HEK293 (cell line): ENCODE results near the gene IL4I1.
A peak's percentile ranks its signal among the peaks of the same experiment; 100 is the strongest.

Source experiments
- EGR2 ChIP-seq: fragments of 450-650 bp; formaldehyde crosslinking; IDR thresholded peaks from 2 replicates; pipeline ENCODE4 v1.5.1; 2016; ENCODE audit warnings: low read depth, missing biosample characterization, missing genetic modification characterization
- FEZF1 ChIP-seq: fragments of 450-650 bp; formaldehyde crosslinking; IDR thresholded peaks from 2 replicates; pipeline ENCODE4 v1.5.1; 2016; ENCODE audit warnings: missing biosample characterization, missing genetic modification characterization
- KLF1 ChIP-seq: fragments of 450-650 bp; formaldehyde crosslinking; IDR thresholded peaks from 2 replicates; pipeline ENCODE4 v1.5.1; 2016; ENCODE audit warnings: missing biosample characterization, missing genetic modification characterization
- KLF16 ChIP-seq: fragments of 450-650 bp; formaldehyde crosslinking; IDR thresholded peaks from 2 replicates; pipeline ENCODE4 v1.5.1; 2017; ENCODE audit warnings: missing biosample characterization, missing genetic modification characterization
- KLF7 ChIP-seq: fragments of 450-650 bp; formaldehyde crosslinking; IDR thresholded peaks from 2 replicates; pipeline ENCODE4 v1.5.1; 2016; ENCODE audit warnings: missing biosample characterization, missing genetic modification characterization, borderline replicate concordance
- KLF8 ChIP-seq: fragments of 450-650 bp; formaldehyde crosslinking; IDR thresholded peaks from 2 replicates; pipeline ENCODE4 v1.5.1; 2016; ENCODE audit warnings: missing biosample characterization, missing genetic modification characterization
- SCRT2 ChIP-seq: fragments of 450-650 bp; formaldehyde crosslinking; IDR thresholded peaks from 2 replicates; pipeline ENCODE4 v1.5.1; 2016; ENCODE audit warnings: missing biosample characterization, missing genetic modification characterization
- YY2 ChIP-seq: fragments of 450-650 bp; formaldehyde crosslinking; IDR thresholded peaks from 2 replicates; pipeline ENCODE4 v1.5.1; 2016; ENCODE audit warnings: missing biosample characterization, missing genetic modification characterization
- ZEB2 ChIP-seq: fragments of 450-650 bp; formaldehyde crosslinking; IDR thresholded peaks from 2 replicates; pipeline ENCODE4 v1.5.1; 2016; ENCODE audit warnings: missing biosample characterization, missing genetic modification characterization
- ZFHX2 ChIP-seq: fragments of 450-650 bp; formaldehyde crosslinking; conservative IDR thresholded peaks from 2 replicates; pipeline ENCODE4 v1.5.1; 2016; ENCODE audit warnings: missing biosample characterization, missing genetic modification characterization
- ZFP69B ChIP-seq: fragments of 450-650 bp; formaldehyde crosslinking; IDR thresholded peaks from 2 replicates; pipeline ENCODE4 v1.5.1; 2016; ENCODE audit warnings: missing biosample characterization, missing genetic modification characterization
- ZNF133 ChIP-seq: fragments of 450-650 bp; formaldehyde crosslinking; IDR thresholded peaks from 2 replicates; pipeline ENCODE4 v1.5.1; 2016; ENCODE audit warnings: missing biosample characterization, missing genetic modification characterization
- ZNF324 ChIP-seq: fragments of 450-650 bp; formaldehyde crosslinking; IDR thresholded peaks from 2 replicates; pipeline ENCODE4 v1.5.1; 2016; ENCODE audit warnings: missing biosample characterization, missing genetic modification characterization
- ZNF701 ChIP-seq: fragments of 450-650 bp; formaldehyde crosslinking; IDR thresholded peaks from 2 replicates; pipeline ENCODE4 v1.5.1; 2016; ENCODE audit warnings: missing biosample characterization, missing genetic modification characterization
- ZNF837 ChIP-seq: fragments of 450-650 bp; formaldehyde crosslinking; IDR thresholded peaks from 2 replicates; pipeline ENCODE4 v1.5.1; 2016; ENCODE audit warnings: missing biosample characterization, missing genetic modification characterization
- TF ChIP-seq, protein P1 (sequence below): fragments of 450-650 bp; formaldehyde crosslinking; conservative IDR thresholded peaks from 2 replicates; pipeline ENCODE4 v1.5.1; 2016; ENCODE audit warnings: low read depth, missing biosample characterization, missing genetic modification characterization
- TF ChIP-seq, protein P2 (sequence below): fragments of 450-650 bp; formaldehyde crosslinking; IDR thresholded peaks from 2 replicates; pipeline ENCODE4 v1.5.1; 2016; ENCODE audit warnings: missing biosample characterization, missing genetic modification characterization
- TF ChIP-seq, protein P3 (sequence below): fragments of 450-650 bp; formaldehyde crosslinking; conservative IDR thresholded peaks from 2 replicates; pipeline ENCODE4 v1.5.1; 2016; ENCODE audit warnings: low read depth, missing biosample characterization, missing genetic modification characterization
- TF ChIP-seq, protein P4 (sequence below): fragments of 450-650 bp; formaldehyde crosslinking; IDR thresholded peaks from 2 replicates; pipeline ENCODE4 v1.5.1; 2016; ENCODE audit warnings: missing biosample characterization, missing genetic modification characterization
- TF ChIP-seq, protein P5 (sequence below): fragments of 450-650 bp; formaldehyde crosslinking; IDR thresholded peaks from 2 replicates; pipeline ENCODE4 v1.5.1; 2016; ENCODE audit warnings: missing biosample characterization, missing genetic modification characterization
- TF ChIP-seq, protein P6 (sequence below): fragments of 450-650 bp; formaldehyde crosslinking; IDR thresholded peaks from 2 replicates; pipeline ENCODE4; 2016; ENCODE audit warnings: missing biosample characterization, missing genetic modification characterization
- TF ChIP-seq, protein P7 (sequence below): sonication (generic); formaldehyde crosslinking; IDR thresholded peaks from 2 replicates; pipeline ENCODE4 v1.8.1; 2022; ENCODE audit warnings: mild to moderate bottlenecking, moderate library complexity, missing genetic modification reagents

IL4I1 gene

DNA sequence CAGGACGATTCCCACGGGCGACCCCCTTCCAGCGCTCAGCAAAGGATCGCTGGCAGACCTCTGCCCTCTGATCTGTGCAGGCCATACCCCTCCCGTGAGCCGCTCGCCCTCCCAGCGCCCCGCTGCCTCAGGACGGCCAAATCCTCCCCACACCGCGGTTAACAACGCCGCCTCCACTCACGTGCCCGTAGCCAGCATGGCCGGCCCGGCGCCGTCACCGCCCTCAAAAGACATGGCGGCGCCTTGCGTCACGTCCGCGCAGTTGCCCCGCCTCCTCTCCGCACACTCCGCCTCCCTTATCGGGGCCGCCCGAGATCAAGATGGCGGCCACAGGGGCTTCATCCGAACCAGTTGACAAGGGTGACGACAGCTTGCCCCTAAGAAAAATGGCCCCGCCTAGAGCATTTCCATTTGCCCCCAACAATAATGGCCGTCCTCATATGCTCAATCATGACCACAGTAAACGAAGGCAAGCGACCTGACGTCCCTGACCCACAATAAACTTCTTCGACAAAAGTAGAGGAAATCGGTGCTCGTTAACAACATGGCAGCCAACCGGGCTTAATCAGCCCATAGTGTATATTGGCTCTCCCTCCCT is 20.2 kb downstream of the IL4I1 start (continued):
- TF ChIP-seq, protein P1, sequence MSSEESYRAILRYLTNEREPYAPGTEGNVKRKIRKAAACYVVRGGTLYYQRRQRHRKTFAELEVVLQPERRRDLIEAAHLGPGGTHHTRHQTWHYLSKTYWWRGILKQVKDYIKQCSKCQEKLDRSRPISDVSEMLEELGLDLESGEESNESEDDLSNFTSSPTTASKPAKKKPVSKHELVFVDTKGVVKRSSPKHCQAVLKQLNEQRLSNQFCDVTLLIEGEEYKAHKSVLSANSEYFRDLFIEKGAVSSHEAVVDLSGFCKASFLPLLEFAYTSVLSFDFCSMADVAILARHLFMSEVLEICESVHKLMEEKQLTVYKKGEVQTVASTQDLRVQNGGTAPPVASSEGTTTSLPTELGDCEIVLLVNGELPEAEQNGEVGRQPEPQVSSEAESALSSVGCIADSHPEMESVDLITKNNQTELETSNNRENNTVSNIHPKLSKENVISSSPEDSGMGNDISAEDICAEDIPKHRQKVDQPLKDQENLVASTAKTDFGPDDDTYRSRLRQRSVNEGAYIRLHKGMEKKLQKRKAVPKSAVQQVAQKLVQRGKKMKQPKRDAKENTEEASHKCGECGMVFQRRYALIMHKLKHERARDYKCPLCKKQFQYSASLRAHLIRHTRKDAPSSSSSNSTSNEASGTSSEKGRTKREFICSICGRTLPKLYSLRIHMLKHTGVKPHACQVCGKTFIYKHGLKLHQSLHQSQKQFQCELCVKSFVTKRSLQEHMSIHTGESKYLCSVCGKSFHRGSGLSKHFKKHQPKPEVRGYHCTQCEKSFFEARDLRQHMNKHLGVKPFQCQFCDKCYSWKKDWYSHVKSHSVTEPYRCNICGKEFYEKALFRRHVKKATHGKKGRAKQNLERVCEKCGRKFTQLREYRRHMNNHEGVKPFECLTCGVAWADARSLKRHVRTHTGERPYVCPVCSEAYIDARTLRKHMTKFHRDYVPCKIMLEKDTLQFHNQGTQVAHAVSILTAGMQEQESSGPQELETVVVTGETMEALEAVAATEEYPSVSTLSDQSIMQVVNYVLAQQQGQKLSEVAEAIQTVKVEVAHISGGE = 0 out of 2 replicates have a peak, but pooled peaks have one; percentile 53
- peak; percentile 65 for TF ChIP-seq ZFHX2 (tag by site-specific recombination)
- TF ChIP-seq ZNF837 (tag by site-specific recombination) = no peak
- peak; percentile 51; the same call in 1 of the 2 replicates for TF ChIP-seq ZEB2
- TF ChIP-seq KLF16 (tag by site-specific recombination) = peak; percentile 88
- TF ChIP-seq, protein P2, sequence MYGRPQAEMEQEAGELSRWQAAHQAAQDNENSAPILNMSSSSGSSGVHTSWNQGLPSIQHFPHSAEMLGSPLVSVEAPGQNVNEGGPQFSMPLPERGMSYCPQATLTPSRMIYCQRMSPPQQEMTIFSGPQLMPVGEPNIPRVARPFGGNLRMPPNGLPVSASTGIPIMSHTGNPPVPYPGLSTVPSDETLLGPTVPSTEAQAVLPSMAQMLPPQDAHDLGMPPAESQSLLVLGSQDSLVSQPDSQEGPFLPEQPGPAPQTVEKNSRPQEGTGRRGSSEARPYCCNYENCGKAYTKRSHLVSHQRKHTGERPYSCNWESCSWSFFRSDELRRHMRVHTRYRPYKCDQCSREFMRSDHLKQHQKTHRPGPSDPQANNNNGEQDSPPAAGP = peak; percentile 33; the same call in 1 of the 2 replicates
- peak; percentile 23; the same call in 1 of the 2 replicates for TF ChIP-seq ZNF133 (tag by site-specific recombination)
- TF ChIP-seq, protein P3, sequence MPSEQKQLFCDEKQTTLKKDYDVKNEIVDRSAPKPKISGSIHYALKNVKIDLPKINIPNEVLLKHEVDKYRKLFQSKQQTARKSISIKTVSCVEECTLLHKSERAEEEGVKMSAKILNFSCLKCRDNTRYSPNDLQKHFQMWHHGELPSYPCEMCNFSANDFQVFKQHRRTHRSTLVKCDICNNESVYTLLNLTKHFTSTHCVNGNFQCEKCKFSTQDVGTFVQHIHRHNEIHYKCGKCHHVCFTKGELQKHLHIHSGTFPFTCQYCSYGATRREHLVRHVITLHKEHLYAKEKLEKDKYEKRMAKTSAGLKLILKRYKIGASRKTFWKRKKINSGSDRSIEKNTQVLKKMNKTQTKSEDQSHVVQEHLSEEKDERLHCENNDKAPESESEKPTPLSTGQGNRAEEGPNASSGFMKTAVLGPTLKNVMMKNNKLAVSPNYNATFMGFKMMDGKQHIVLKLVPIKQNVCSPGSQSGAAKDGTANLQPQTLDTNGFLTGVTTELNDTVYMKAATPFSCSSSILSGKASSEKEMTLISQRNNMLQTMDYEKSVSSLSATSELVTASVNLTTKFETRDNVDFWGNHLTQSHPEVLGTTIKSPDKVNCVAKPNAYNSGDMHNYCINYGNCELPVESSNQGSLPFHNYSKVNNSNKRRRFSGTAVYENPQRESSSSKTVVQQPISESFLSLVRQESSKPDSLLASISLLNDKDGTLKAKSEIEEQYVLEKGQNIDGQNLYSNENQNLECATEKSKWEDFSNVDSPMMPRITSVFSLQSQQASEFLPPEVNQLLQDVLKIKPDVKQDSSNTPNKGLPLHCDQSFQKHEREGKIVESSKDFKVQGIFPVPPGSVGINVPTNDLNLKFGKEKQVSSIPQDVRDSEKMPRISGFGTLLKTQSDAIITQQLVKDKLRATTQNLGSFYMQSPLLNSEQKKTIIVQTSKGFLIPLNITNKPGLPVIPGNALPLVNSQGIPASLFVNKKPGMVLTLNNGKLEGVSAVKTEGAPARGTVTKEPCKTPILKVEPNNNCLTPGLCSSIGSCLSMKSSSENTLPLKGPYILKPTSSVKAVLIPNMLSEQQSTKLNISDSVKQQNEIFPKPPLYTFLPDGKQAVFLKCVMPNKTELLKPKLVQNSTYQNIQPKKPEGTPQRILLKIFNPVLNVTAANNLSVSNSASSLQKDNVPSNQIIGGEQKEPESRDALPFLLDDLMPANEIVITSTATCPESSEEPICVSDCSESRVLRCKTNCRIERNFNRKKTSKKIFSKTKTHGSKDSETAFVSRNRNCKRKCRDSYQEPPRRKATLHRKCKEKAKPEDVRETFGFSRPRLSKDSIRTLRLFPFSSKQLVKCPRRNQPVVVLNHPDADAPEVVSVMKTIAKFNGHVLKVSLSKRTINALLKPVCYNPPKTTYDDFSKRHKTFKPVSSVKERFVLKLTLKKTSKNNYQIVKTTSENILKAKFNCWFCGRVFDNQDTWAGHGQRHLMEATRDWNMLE (tag by site-specific recombination) = peak; percentile 28; the same call in 1 of the 2 replicates
- TF ChIP-seq, protein P4, sequence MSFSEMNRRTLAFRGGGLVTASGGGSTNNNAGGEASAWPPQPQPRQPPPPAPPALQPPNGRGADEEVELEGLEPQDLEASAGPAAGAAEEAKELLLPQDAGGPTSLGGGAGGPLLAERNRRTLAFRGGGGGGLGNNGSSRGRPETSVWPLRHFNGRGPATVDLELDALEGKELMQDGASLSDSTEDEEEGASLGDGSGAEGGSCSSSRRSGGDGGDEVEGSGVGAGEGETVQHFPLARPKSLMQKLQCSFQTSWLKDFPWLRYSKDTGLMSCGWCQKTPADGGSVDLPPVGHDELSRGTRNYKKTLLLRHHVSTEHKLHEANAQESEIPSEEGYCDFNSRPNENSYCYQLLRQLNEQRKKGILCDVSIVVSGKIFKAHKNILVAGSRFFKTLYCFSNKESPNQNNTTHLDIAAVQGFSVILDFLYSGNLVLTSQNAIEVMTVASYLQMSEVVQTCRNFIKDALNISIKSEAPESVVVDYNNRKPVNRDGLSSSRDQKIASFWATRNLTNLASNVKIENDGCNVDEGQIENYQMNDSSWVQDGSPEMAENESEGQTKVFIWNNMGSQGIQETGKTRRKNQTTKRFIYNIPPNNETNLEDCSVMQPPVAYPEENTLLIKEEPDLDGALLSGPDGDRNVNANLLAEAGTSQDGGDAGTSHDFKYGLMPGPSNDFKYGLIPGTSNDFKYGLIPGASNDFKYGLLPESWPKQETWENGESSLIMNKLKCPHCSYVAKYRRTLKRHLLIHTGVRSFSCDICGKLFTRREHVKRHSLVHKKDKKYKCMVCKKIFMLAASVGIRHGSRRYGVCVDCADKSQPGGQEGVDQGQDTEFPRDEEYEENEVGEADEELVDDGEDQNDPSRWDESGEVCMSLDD (tag by site-specific recombination) = peak; percentile 80; the same call in 1 of the 2 replicates
- TF ChIP-seq KLF7 (tag by site-specific recombination) = 0 out of 2 replicates have a peak, but pooled peaks have one; percentile 11
- TF ChIP-seq FEZF1 = 0 out of 2 replicates have a peak, but pooled peaks have one; percentile 11
- peak; percentile 61; the same call in 1 of the 2 replicates for TF ChIP-seq ZNF324
- peak; percentile 99 for TF ChIP-seq YY2 (tag by site-specific recombination)
- TF ChIP-seq, protein P5, sequence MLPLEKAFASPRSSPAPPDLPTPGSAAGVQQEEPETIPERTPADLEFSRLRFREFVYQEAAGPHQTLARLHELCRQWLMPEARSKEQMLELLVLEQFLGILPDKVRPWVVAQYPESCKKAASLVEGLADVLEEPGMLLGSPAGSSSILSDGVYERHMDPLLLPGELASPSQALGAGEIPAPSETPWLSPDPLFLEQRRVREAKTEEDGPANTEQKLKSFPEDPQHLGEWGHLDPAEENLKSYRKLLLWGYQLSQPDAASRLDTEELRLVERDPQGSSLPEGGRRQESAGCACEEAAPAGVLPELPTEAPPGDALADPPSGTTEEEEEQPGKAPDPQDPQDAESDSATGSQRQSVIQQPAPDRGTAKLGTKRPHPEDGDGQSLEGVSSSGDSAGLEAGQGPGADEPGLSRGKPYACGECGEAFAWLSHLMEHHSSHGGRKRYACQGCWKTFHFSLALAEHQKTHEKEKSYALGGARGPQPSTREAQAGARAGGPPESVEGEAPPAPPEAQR (tag by site-specific recombination) = 0 out of 2 replicates have a peak, but pooled peaks have one; percentile 34
- 0 out of 2 replicates have a peak, but pooled peaks have one; percentile 42 for TF ChIP-seq ZNF701
- peak; percentile 38 for TF ChIP-seq SCRT2 (tag by site-specific recombination)
- TF ChIP-seq ZFP69B (tag by site-specific recombination) = no peak; the same call in 1 of the 2 replicates
- peak; percentile 22; the same call in 1 of the 2 replicates for TF ChIP-seq EGR2
- peak; percentile 27; the same call in 1 of the 2 replicates for TF ChIP-seq KLF8 (tag by site-specific recombination)
- TF ChIP-seq, protein P6, sequence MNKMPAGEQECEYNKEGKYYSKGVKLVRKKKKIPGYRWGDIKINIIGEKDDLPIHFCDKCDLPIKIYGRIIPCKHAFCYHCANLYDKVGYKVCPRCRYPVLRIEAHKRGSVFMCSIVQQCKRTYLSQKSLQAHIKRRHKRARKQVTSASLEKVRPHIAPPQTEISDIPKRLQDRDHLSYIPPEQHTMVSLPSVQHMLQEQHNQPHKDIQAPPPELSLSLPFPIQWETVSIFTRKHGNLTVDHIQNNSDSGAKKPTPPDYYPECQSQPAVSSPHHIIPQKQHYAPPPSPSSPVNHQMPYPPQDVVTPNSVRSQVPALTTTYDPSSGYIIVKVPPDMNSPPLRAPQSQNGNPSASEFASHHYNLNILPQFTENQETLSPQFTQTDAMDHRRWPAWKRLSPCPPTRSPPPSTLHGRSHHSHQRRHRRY (tag by site-specific recombination) = peak; percentile 79; the same call in 1 of the 2 replicates
- 0 out of 2 replicates have a peak, but pooled peaks have one; percentile 15 for TF ChIP-seq KLF1 (tag by site-specific recombination)
- TF ChIP-seq, protein P7, sequence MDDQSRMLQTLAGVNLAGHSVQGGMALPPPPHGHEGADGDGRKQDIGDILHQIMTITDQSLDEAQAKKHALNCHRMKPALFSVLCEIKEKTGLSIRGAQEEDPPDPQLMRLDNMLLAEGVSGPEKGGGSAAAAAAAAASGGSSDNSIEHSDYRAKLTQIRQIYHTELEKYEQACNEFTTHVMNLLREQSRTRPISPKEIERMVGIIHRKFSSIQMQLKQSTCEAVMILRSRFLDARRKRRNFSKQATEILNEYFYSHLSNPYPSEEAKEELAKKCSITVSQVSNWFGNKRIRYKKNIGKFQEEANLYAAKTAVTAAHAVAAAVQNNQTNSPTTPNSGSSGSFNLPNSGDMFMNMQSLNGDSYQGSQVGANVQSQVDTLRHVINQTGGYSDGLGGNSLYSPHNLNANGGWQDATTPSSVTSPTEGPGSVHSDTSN (CRISPR knock-in tag) = no peak
